Endothelial cell of umbilical vein (primary cell): ENCODE results near the gene RAB3IP. TPM values are rescaled to one million over a fixed set of nuclear protein-coding genes. Genes with fewer than 3 reads are reported as not detected.
A peak's percentile ranks its signal among the peaks of the same experiment; 100 is the strongest.

Experiments used
- Bru-seq: library from RNA; stranded (reverse); fragments of 400-500 nt; gene quantifications from one replicate; lab custom pipeline; 2021; lab: Mats Ljungman, UMichigan
- BruChase-seq, 2 experiments: library from RNA; stranded (reverse); fragments of 400-500 nt; gene quantifications; one replicate each; lab custom pipeline; 2021; lab: Mats Ljungman, UMichigan
- BruUV-seq: library from RNA; stranded (reverse); fragments of 400-500 nt; replicated peaks from 2 replicates; lab custom pipeline; 2021; lab: Mats Ljungman, UMichigan
- CTCF ChIA-PET: fragments of 300-600, 350-600 bp; sonication (Branson Sonifier 250); formaldehyde crosslinking; loops from one replicate; lab custom pipeline; 2021; ENCODE audit warnings: antibody characterized with exemption, inconsistent platforms; lab: Charles Lee
- POLR2A ChIA-PET: fragments of 300-600, 350-600 bp; sonication (Branson Sonifier 250); formaldehyde crosslinking; loops from one replicate; lab custom pipeline; 2021; ENCODE audit warnings: antibody characterized with exemption, inconsistent platforms; lab: Charles Lee
- DNase-seq: peaks from one replicate; pipeline ENCODE4 v3.0.0-alpha.2; 2011; ENCODE audit warnings: low read depth, low spot score
- FAIRE-seq: peaks from 2 replicates; lab custom pipeline; 2011; peaks lifted over from hg19 to GRCh38; lab: Jason Lieb, UNC
- H2AFZ ChIP-seq: 2 replicates; pipeline ENCODE4 v1.6.0; 2012; ENCODE audit warnings: low read depth, low read length, control low read depth, inconsistent platforms
- H3K27ac ChIP-seq: 2 replicates; pipeline ENCODE4 v1.5.1; 2011; ENCODE audit warnings: low read depth, mild to moderate bottlenecking, control low read depth, low read length, moderate library complexity; ENCODE audit not compliant: insufficient read depth
- H3K27me3 ChIP-seq, 2 experiments: 2 replicates each; pipeline versions ENCODE4 v1.6.0 to v1.6.1; 2011; ENCODE audit warnings: low read length in 2 of 2, mixed read lengths in 1 of 2; ENCODE audit not compliant: control insufficient read depth in 2 of 2, insufficient read depth in 2 of 2
- H3K36me3 ChIP-seq, 2 experiments: 2 replicates in 1 of 2; 3 replicates in 1 of 2; pipeline ENCODE4 v1.5.1; 2011; ENCODE audit warnings: low read length in 2 of 2, mild to moderate bottlenecking in 1 of 2, moderate library complexity in 1 of 2; ENCODE audit not compliant: control insufficient read depth in 2 of 2, insufficient read depth in 2 of 2; ENCODE audit errors: extremely low read depth in 1 of 2
- H3K4me1 ChIP-seq: 3 replicates; pipeline ENCODE4 v1.5.1; 2011; ENCODE audit warnings: mild to moderate bottlenecking, low read length; ENCODE audit not compliant: control insufficient read depth, insufficient read depth; ENCODE audit errors: extremely low read depth
- H3K4me2 ChIP-seq: 2 replicates; pipeline ENCODE4 v1.6.1; 2011; ENCODE audit warnings: low read length, control low read depth, mixed read lengths; ENCODE audit not compliant: insufficient read depth
- H3K4me3 ChIP-seq, 3 experiments: fragments of 200-600 bp in 1 of 3; sonication (generic), shearing (Covaris generic) in 1 of 3; replicated peaks in 1 of 3; 2 replicates each; pipeline ENCODE4 v1.5.1; 2011 to 2016; ENCODE audit warnings: control low read depth in 3 of 3, low read length in 3 of 3, mild to moderate bottlenecking in 2 of 3, inconsistent platforms in 1 of 3, low read depth in 1 of 3, moderate library complexity in 1 of 3; ENCODE audit not compliant: insufficient read depth in 1 of 3
- H3K79me2 ChIP-seq: 2 replicates; pipeline ENCODE4 v1.6.0; 2012; ENCODE audit warnings: low read length, inconsistent platforms; ENCODE audit not compliant: control insufficient read depth, insufficient read depth
- H3K9ac ChIP-seq: replicated peaks from 2 replicates; pipeline ENCODE3; 2011; ENCODE audit warnings: low read length, control low read depth; ENCODE audit not compliant: insufficient read depth; ENCODE audit errors: extremely low read depth
- H3K9me1 ChIP-seq: replicated peaks from 3 replicates; pipeline ENCODE4 v1.6.0; 2011; ENCODE audit warnings: mild to moderate bottlenecking, low read length; ENCODE audit not compliant: control insufficient read depth, insufficient read depth; ENCODE audit errors: extremely low read depth
- H3K9me3 ChIP-seq: replicated peaks from 2 replicates; pipeline ENCODE4 v1.5.1; 2012; ENCODE audit warnings: low read length, inconsistent platforms; ENCODE audit not compliant: control insufficient read depth, insufficient read depth
- H4K20me1 ChIP-seq: replicated peaks from 2 replicates; pipeline ENCODE3; 2011; ENCODE audit warnings: mild to moderate bottlenecking, low read length; ENCODE audit not compliant: control insufficient read depth, insufficient read depth; ENCODE audit errors: extremely low read depth
- GATA2 ChIP-seq: IDR thresholded peaks from 2 replicates; pipeline ENCODE4 v1.7.0; 2011; ENCODE audit warnings: low read depth, mild to moderate bottlenecking, moderate library complexity, mixed read lengths, low read length; ENCODE audit not compliant: insufficient read length, insufficient read depth
- dilution Hi-C: fragments of 300-500 bp; cut with MboI; formaldehyde crosslinking; loops from one replicate; pipeline ENCODE4 v1.15.0; 2019; ENCODE audit warnings: low sequenced_read_pairs; ENCODE audit not compliant: extremely low pct_ligation_motif_present
- intact Hi-C: fragments of 100-400 bp; cut with micrococcal nuclease; formaldehyde crosslinking; loops from one replicate; pipeline ENCODE4 v1.10.0; 2022
- long read RNA-seq: library from polyadenylated mRNA; stranded (forward); transcript quantifications from one replicate; pipeline ENCODE4 v2.0.0, GENCODE V29; 2021
- polyA minus RNA-seq, 3 experiments: library from RNA; depleted of rRNA, polyadenylated mRNA; stranded (reverse); fragments of >200 nt; gene quantifications; 1 replicate in 1 of 3; 2 replicates in 2 of 3; pipeline ENCODE4 v1.2.3, GENCODE V29; 2011
- polyA plus RNA-seq, 4 experiments: library from polyadenylated mRNA; depleted of rRNA in 3 of 4; stranded (reverse) in 3 of 4; unstranded in 1 of 4; fragments of >200 nt; gene quantifications; 2 replicates each; pipeline versions ENCODE4 v1.2.1 to v1.2.3, GENCODE V29; 2011 to 2012; ENCODE audit warnings: missing spikeins in 1 of 4
- total RNA-seq: library from RNA; stranded (reverse); gene quantifications from 2 replicates; pipeline ENCODE4 v1.2.3, GENCODE V29; 2021
- TF ChIP-seq, protein P1 (sequence below), 2 donors: IDR thresholded peaks; 1 replicate in 1 of 2; 2 replicates in 1 of 2; pipeline ENCODE4 v1.5.1; 2011; ENCODE audit warnings: low read length in 2 of 2, mild to moderate bottlenecking in 2 of 2, moderate library complexity in 2 of 2, control low read depth in 1 of 2, inconsistent platforms in 1 of 2, low read depth in 1 of 2; ENCODE audit not compliant: insufficient read depth in 1 of 2; ENCODE audit errors: extremely low read depth in 1 of 2

Gene RAB3IP, protein sequence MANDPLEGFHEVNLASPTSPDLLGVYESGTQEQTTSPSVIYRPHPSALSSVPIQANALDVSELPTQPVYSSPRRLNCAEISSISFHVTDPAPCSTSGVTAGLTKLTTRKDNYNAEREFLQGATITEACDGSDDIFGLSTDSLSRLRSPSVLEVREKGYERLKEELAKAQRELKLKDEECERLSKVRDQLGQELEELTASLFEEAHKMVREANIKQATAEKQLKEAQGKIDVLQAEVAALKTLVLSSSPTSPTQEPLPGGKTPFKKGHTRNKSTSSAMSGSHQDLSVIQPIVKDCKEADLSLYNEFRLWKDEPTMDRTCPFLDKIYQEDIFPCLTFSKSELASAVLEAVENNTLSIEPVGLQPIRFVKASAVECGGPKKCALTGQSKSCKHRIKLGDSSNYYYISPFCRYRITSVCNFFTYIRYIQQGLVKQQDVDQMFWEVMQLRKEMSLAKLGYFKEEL
- total RNA-seq, result 12.1 and 13.3 TPM in 2 replicates
- 8.5 and 9.6 TPM in 2 replicates for polyA plus RNA-seq
- polyA plus RNA-seq (2011; cell fraction: cytosol; rRNA removed), result 11.2 and 12.2 TPM in 2 replicates
- polyA plus RNA-seq (2011; cell fraction: nucleus; rRNA removed), result 12.4 and 13.9 TPM in 2 replicates
- 12.7 and 25.2 TPM in 2 replicates for polyA plus RNA-seq (2012)
- polyA minus RNA-seq, result 17.8 and 24.2 TPM in 2 replicates
- polyA minus RNA-seq (2011; cell fraction: cytosol; rRNA and poly(A)+ RNA removed), result 13.7 TPM
- polyA minus RNA-seq (2011; cell fraction: nucleus; rRNA and poly(A)+ RNA removed), result 27.6 and 53.9 TPM in 2 replicates
- Bru-seq, nascent RNA, result percentile 60 among the genes with signal in this experiment
- percentile 64 among the genes with signal in this experiment for BruChase-seq, experiment 1, labeled RNA remaining after a 6-hour chase
- BruChase-seq, experiment 2, labeled RNA remaining after a 2-hour chase, result percentile 64 among the genes with signal in this experiment
- long read RNA-seq, transcript RAB3IP-201 (11 exons, 3,690 nt), result major isoform, 8 of 10 reads
- long read RNA-seq, partial matches to known transcripts, result 0 of 10 reads
- long read RNA-seq, other reads (novel, unspliced or antisense), result 1 of 10 reads

DNA sequence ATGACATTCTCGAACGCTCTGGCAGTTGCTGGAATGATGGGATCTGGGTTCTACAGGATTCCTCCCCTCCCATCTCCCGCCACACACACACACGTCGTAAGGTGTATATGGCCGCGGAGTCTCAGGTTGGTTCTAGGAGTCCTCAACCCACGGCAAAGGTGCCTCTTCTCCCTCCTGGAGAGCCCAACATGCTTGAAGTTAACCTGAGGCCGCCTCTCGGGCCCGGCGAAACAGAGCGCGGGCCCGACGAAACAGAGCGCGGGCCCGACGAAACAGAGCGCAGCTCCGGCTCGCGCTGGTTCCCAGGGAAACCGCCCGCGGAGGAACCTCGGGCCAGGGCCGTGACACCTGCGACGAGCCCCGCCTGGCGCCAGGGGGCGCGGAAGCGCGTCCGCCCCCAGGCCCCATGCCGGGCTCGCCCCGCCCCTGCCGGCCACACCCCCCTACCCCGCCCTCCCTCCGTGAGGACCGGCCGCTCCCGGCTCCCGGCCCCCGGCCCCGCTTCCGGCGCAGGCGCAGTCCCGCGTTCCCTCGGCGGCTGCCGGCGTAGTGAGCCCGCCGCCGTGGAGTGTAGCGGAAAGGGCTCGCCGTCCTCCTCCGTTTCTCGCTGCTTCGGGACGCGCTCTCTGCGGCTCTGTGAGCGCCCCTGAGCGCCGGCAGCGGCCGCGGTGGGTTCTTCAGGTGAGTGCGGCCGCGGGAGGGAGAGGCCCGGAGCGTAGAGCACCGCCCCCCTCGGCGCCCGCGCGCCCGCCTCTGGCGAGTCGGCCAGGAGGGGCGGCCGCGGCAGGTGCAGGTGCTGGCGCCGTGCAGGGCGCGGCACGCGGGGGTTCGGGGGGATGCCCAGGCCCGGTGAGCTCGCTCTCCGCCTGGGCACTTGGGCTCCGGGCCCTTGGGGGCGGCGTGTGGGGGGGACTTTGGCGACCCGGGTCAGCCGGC is at the start of gene RAB3IP:
TSS of gene RAB3IP (plus strand) at position 510 of the 936 bp plus-strand sequence. CDS start 16,549 bp downstream, outside the sequence.
- Histone ChIP-seq H2AFZ (peak within 1 kb of the TSS; percentile 97), H3K27me3 (peaks cover 0 to 2% of the 10 kb centered on the region in 2 experiments), H4K20me1 (no peaks in the 10 kb centered on the region), H3K9me1 (no peaks in the 10 kb centered on the region), H3K4me1 (peaks cover 7% of the 10 kb centered on the region), H3K4me2 (peak within 1 kb of the TSS; percentile 81), H3K9ac (peak within 1 kb of the TSS; percentile 56), H3K4me3 (peak within 1 kb of the TSS; percentile 46 to 61 (median 60)), H3K27ac (no peak within 1 kb of the TSS), H3K9me3 (no peaks in the 10 kb centered on the region), H3K36me3 (no peaks in the 10 kb centered on the region), H3K79me2 (no peaks in the 10 kb centered on the region)
- no TSS peak for BruUV-seq
- ChIA-PET CTCF (interaction anchor here (0.7 to 1.8 kb wide), 8 partner anchors 12 to 991 kb away, joined by 3 to 13 read pairs (median 3); no protein-coding TSS in a partner anchor), POLR2A (no interaction called here)
- dilution Hi-C loops, result no loop called here
- intact Hi-C loops, result loop anchor here (1.0 to 5.0 kb wide), 6 partner anchors 49 to 381 kb away; partner anchors contain the start of genes CCT2, FRS2 and YEATS4
- DNase-seq, result peak; percentile 76
- no peak for TF ChIP-seq GATA2
- TF ChIP-seq, protein P1, sequence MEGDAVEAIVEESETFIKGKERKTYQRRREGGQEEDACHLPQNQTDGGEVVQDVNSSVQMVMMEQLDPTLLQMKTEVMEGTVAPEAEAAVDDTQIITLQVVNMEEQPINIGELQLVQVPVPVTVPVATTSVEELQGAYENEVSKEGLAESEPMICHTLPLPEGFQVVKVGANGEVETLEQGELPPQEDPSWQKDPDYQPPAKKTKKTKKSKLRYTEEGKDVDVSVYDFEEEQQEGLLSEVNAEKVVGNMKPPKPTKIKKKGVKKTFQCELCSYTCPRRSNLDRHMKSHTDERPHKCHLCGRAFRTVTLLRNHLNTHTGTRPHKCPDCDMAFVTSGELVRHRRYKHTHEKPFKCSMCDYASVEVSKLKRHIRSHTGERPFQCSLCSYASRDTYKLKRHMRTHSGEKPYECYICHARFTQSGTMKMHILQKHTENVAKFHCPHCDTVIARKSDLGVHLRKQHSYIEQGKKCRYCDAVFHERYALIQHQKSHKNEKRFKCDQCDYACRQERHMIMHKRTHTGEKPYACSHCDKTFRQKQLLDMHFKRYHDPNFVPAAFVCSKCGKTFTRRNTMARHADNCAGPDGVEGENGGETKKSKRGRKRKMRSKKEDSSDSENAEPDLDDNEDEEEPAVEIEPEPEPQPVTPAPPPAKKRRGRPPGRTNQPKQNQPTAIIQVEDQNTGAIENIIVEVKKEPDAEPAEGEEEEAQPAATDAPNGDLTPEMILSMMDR (IDR thresholded peaks at IDR 0.05; ENCODE audit: extremely low read depth in 1 of 2, insufficient read depth in 1 of 2, low read depth in 1 of 2, low read length in 2 of 2), result peak; percentile 34 to 68
- peak; percentile 52 for FAIRE-seq
